ENCODE results near the gene SYDE2. TPM values are rescaled to one million over a fixed set of nuclear protein-coding genes. Genes with fewer than 3 reads are reported as not detected.

Gene SYDE2
- total RNA-seq, 1 experiment from 2014 or later = 19.9 TPM

DNA sequence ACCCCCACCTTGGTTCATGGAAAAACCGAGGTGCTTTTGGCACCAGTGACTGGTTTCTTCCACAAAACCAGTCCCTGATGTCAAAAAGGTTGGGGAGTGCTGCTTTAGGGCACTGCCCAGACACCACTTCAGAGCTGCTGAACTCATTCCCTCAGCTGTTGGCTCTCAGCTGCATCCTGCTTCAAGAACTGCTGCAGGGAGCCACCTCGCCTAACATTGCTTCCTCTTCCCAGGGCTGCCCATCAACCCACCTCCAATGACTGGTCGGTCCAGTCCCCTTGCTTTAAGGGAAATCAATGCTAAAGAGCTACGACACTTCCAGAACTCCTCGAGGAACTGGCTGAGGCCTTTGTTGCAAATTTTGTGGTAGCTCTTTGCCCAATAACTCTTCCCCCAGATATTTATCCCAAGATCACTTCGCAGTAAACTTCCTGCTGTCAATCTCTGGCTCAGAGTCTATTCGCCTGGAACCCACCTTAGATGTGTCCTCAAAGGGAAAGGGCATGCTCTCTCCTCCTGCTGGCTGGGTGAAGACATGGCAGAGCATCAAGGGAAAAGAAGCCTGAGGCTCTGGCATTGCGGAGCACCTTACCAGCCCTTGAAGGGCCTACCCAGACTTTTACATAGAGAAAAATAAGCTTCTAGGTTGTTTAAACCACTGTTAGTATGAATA lies 29.6 kb upstream of the SYDE2 start:
- BruUV-seq (replicated peaks) = no TSS peak
- H3K27ac Mint-ChIP-seq (ENCODE audit: unreplicated experiment) = no peak overlapping the region
- DNase-seq = peak in 1 of 2 experiments; percentile 36
- Histone ChIP-seq H3K9me3 (no peaks in the 10 kb centered on the region), H3K4me3 (ENCODE audit: low read depth, low read length) (no peak overlapping the region), H3K27me3 (replicated peaks; ENCODE audit: control insufficient read depth, insufficient read depth, low read length) (no peaks in the 10 kb centered on the region), H3K36me3 (ENCODE audit: control insufficient read depth, insufficient read depth, low read length) (no peaks in the 10 kb centered on the region), H3K4me1 (peaks cover 21% of the 10 kb centered on the region)
- no peaks in the 10 kb centered on the region for H3K27me3 Mint-ChIP-seq (ENCODE audit: insufficient read depth, unreplicated experiment)
- H3K4me3 Mint-ChIP-seq (ENCODE audit: unreplicated experiment) = no peak overlapping the region
- intact Hi-C loops (cut with micrococcal nuclease; ENCODE audit: unreplicated experiment) = no loop called here
- H3K4me1 Mint-ChIP-seq (ENCODE audit: low read depth, unreplicated experiment) = peaks cover 6% of the 10 kb centered on the region
- H3K9me3 Mint-ChIP-seq (ENCODE audit: unreplicated experiment) = no peaks in the 10 kb centered on the region
- no peaks in the 10 kb centered on the region for H3K36me3 Mint-ChIP-seq (ENCODE audit: insufficient read depth, unreplicated experiment)
- TF ChIP-seq, protein P1, sequence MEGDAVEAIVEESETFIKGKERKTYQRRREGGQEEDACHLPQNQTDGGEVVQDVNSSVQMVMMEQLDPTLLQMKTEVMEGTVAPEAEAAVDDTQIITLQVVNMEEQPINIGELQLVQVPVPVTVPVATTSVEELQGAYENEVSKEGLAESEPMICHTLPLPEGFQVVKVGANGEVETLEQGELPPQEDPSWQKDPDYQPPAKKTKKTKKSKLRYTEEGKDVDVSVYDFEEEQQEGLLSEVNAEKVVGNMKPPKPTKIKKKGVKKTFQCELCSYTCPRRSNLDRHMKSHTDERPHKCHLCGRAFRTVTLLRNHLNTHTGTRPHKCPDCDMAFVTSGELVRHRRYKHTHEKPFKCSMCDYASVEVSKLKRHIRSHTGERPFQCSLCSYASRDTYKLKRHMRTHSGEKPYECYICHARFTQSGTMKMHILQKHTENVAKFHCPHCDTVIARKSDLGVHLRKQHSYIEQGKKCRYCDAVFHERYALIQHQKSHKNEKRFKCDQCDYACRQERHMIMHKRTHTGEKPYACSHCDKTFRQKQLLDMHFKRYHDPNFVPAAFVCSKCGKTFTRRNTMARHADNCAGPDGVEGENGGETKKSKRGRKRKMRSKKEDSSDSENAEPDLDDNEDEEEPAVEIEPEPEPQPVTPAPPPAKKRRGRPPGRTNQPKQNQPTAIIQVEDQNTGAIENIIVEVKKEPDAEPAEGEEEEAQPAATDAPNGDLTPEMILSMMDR (IDR thresholded peaks at IDR 0.05; ENCODE audit: insufficient read depth in 1 of 2, low read depth in 1 of 2, low read length in 1 of 2, severe bottlenecking in 1 of 2, unreplicated experiment in 1 of 2) = peak; percentile 9 to 23
- CTCF ChIA-PET = interaction anchor here (1.0 kb wide), 1 partner anchor 29 kb away, joined by 3 read pairs; the partner anchor contains the start of gene C1orf52
- POLR2A ChIA-PET = no interaction called here

DNA sequence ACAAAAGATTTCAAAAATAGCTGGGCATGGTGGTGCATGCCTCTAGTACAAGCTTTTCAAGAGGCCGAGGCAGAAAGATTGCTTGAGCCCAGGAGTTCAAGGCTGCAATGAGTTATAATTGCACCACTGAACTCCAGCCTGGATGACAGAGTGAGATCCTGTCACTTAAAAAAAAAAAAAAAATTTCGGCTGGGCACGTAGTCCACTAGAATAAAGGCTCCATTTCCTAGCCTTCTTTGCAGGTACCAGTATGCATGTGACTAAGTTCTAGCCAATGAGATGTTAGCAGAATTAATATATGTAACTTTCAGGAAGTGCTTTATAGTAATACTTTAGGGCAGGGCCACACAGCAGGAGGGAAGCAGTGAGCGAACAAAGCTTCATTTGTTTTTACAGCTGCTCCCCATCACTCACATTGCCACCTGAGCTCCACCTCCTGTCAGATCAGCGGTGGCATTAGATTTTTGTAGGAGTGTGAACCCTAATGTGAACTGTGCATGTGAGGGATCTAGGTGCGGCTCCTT lies 28.8 kb upstream of the SYDE2 start:
- Mint-ChIP-seq H3K27me3 (ENCODE audit: insufficient read depth, unreplicated experiment) (no peaks in the 10 kb centered on the region), H3K9me3 (ENCODE audit: unreplicated experiment) (no peaks in the 10 kb centered on the region), H3K27ac (ENCODE audit: unreplicated experiment) (no peak overlapping the region), H3K4me3 (ENCODE audit: unreplicated experiment) (no peak overlapping the region), H3K36me3 (ENCODE audit: insufficient read depth, unreplicated experiment) (peaks cover 6% of the 10 kb centered on the region), H3K4me1 (ENCODE audit: low read depth, unreplicated experiment) (peaks cover 6% of the 10 kb centered on the region)
- POLR2A ChIA-PET = no interaction called here
- H3K36me3 ChIP-seq (ENCODE audit: control insufficient read depth, insufficient read depth, low read length) = no peaks in the 10 kb centered on the region
- CTCF ChIA-PET = no interaction called here
- DNase-seq = no peak
- no peaks in the 10 kb centered on the region for H3K27me3 ChIP-seq (replicated peaks; ENCODE audit: control insufficient read depth, insufficient read depth, low read length)
- no peak overlapping the region for H3K4me3 ChIP-seq (ENCODE audit: low read depth, low read length)
- H3K9me3 ChIP-seq = no peaks in the 10 kb centered on the region
- TF ChIP-seq, protein P1 (IDR thresholded peaks at IDR 0.05; ENCODE audit: insufficient read depth in 1 of 2, low read depth in 1 of 2, low read length in 1 of 2, severe bottlenecking in 1 of 2, unreplicated experiment in 1 of 2) = no peak
- intact Hi-C loops (cut with micrococcal nuclease; ENCODE audit: unreplicated experiment) = no loop called here
- peaks cover 24% of the 10 kb centered on the region for H3K4me1 ChIP-seq
- BruUV-seq (replicated peaks) = no TSS peak

GRCh38 chr1:85228972-85229371 lies 28.2 kb upstream of the SYDE2 start:
- no peaks in the 10 kb centered on the region for H3K9me3 ChIP-seq
- intact Hi-C loops (cut with micrococcal nuclease; ENCODE audit: unreplicated experiment) = no loop called here
- CTCF ChIA-PET = no interaction called here
- H3K4me3 ChIP-seq (ENCODE audit: low read depth, low read length) = no peak overlapping the region
- POLR2A ChIA-PET = no interaction called here
- no peak for DNase-seq
- H3K4me1 ChIP-seq = peaks cover 31% of the 10 kb centered on the region
- H3K27me3 Mint-ChIP-seq (ENCODE audit: insufficient read depth, unreplicated experiment) = no peaks in the 10 kb centered on the region
- H3K9me3 Mint-ChIP-seq (ENCODE audit: unreplicated experiment) = no peaks in the 10 kb centered on the region
- no peak overlapping the region for H3K4me3 Mint-ChIP-seq (ENCODE audit: unreplicated experiment)
- H3K36me3 ChIP-seq (ENCODE audit: control insufficient read depth, insufficient read depth, low read length) = no peaks in the 10 kb centered on the region
- BruUV-seq (replicated peaks) = no TSS peak
- H3K27ac Mint-ChIP-seq (ENCODE audit: unreplicated experiment) = no peak overlapping the region
- peaks cover 6% of the 10 kb centered on the region for H3K36me3 Mint-ChIP-seq (ENCODE audit: insufficient read depth, unreplicated experiment)
- H3K4me1 Mint-ChIP-seq (ENCODE audit: low read depth, unreplicated experiment) = peaks cover 12% of the 10 kb centered on the region
- H3K27me3 ChIP-seq (replicated peaks; ENCODE audit: control insufficient read depth, insufficient read depth, low read length) = no peaks in the 10 kb centered on the region
- TF ChIP-seq, protein P1 (IDR thresholded peaks at IDR 0.05; ENCODE audit: insufficient read depth in 1 of 2, low read depth in 1 of 2, low read length in 1 of 2, severe bottlenecking in 1 of 2, unreplicated experiment in 1 of 2) = no peak
